Esophagus muscularis mucosa (tissue), 4 donors: ENCODE results near the gene NOSIP.

Experiments
- EP300 ChIP-seq: sonication (generic); formaldehyde crosslinking; IDR thresholded peaks from one replicate; pipeline ENCODE4 v1.6.1; 2017; ENCODE audit warnings: antibody characterized with exemption
- POLR2A ChIP-seq: fragments of 450-650 bp; IDR thresholded peaks from one replicate; pipeline ENCODE4 v1.6.1; 2017; ENCODE audit warnings: antibody characterized with exemption, moderate library complexity, mild to moderate bottlenecking, low read depth
- TF ChIP-seq, protein P1 (sequence below), 3 experiments: fragments of 200-600 bp in 2 of 3; fragments of 450-650 bp in 1 of 3; sonication (generic) in 2 of 3; IDR thresholded peaks; one replicate each; pipeline ENCODE4 v1.5.1; 2017 to 2019; ENCODE audit warnings: antibody characterized with exemption in 3 of 3, mild to moderate bottlenecking in 2 of 3, moderate library complexity in 1 of 3

DNA sequence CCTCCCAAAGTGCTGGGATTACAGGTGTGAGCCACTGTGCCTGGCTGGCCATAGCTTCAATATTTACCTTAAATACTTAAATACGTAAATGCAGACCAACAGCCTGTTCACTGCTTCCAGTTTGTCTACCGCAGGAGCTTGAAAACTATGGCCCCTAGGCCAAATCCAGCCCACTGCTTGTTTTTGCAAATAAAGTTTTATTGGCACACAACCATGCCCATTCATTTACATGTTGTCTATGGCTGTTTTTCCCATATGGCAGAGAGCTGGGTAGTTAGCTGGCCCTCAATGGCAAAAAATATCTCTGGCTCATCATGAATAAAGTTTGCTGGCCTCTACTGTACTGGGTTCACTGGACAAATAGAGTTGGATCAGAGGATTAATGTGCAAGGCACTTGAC is 22.4 kb upstream of the NOSIP start:
- TF ChIP-seq POLR2A (no peak), EP300 (no peak)
- TF ChIP-seq, protein P1, sequence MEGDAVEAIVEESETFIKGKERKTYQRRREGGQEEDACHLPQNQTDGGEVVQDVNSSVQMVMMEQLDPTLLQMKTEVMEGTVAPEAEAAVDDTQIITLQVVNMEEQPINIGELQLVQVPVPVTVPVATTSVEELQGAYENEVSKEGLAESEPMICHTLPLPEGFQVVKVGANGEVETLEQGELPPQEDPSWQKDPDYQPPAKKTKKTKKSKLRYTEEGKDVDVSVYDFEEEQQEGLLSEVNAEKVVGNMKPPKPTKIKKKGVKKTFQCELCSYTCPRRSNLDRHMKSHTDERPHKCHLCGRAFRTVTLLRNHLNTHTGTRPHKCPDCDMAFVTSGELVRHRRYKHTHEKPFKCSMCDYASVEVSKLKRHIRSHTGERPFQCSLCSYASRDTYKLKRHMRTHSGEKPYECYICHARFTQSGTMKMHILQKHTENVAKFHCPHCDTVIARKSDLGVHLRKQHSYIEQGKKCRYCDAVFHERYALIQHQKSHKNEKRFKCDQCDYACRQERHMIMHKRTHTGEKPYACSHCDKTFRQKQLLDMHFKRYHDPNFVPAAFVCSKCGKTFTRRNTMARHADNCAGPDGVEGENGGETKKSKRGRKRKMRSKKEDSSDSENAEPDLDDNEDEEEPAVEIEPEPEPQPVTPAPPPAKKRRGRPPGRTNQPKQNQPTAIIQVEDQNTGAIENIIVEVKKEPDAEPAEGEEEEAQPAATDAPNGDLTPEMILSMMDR (IDR thresholded peaks at IDR 0.05) = no peak
